Measurements from ENCODE around the gene SLC8A2. TPM values are rescaled to one million over a fixed set of nuclear protein-coding genes. Genes with fewer than 3 reads are reported as not detected.
"Not testable (repeated sequence)": the region's sequence is repeated elsewhere in the genome, so short reads cannot be mapped to it uniquely, and the experiment has no call there.

Gene SLC8A2
- total and polyA plus RNA-seq, 2 experiments from 2014 or later: 0.86 to 10.0 TPM

DNA sequence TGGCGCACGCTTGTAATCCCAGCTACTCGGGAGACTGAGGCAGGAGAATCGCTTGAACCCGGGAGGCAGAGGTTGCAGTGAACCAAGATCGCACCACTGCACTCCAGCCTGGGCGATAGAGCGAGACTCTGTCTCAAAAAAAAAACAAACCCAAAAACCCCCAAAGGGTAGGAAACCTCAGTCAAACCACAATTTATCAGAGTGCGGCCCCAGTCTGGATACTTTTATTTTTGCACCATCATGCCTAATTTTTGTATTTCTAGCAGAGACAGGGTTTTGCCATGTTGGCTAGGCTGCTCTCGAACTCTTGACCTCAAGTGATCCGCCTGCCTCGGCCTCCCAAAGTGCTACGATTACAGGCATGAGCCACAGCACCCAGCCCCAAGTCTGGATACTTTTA lies 14.5 kb upstream of the SLC8A2 start:
- not testable (repeated sequence) for H3K27ac ChIP-seq (ENCODE audit: low read depth); DNase-seq (ENCODE audit: low spot score); H3K4me2 ChIP-seq; H3K27ac Mint-ChIP-seq; H2AFZ ChIP-seq; H3K36me3 Mint-ChIP-seq (ENCODE audit: low read depth); H4K20me1 ChIP-seq (replicated peaks; ENCODE audit: insufficient read depth); H3K4me3 ChIP-seq; H3K4me1 ChIP-seq (ENCODE audit: insufficient read depth); H3K79me2 ChIP-seq (replicated peaks; ENCODE audit: insufficient read depth); H3K9me2 ChIP-seq (ENCODE audit: insufficient read depth); H3K9me3 Mint-ChIP-seq; H3K27me3 ChIP-seq (ENCODE audit: insufficient read depth); H3F3A ChIP-seq (replicated peaks; ENCODE audit: low read depth); H3K36me3 ChIP-seq (ENCODE audit: insufficient read depth); H3K4me3 Mint-ChIP-seq; ATAC-seq
- Mint-ChIP-seq H3K4me1 (peaks cover 16% of the 10 kb centered on the region; the same call in 2 of the 3 replicates), H3K27me3 (ENCODE audit: insufficient read depth, low read depth, poor library complexity) (peaks cover 15% of the 10 kb centered on the region)

- Histone ChIP-seq H3K4me2 (peak overlapping the region; percentile 78), H3K79me2 (replicated peaks; ENCODE audit: insufficient read depth) (no peaks in the 10 kb centered on the region), H3K36me3 (ENCODE audit: insufficient read depth) (no peaks in the 10 kb centered on the region), H3F3A (replicated peaks; ENCODE audit: low read depth) (peaks cover 12% of the 10 kb centered on the region; the same call in 1 of the 2 replicates), H3K27me3 (ENCODE audit: insufficient read depth) (peaks cover 8% of the 10 kb centered on the region), H3K4me3 (peak overlapping the region; percentile 67; the same call in 1 of the 2 replicates), H3K27ac (ENCODE audit: low read depth) (no peak overlapping the region), H3K9me2 (ENCODE audit: insufficient read depth) (peaks cover 4% of the 10 kb centered on the region; the same call in 1 of the 2 replicates), H2AFZ (no peak overlapping the region), H4K20me1 (replicated peaks; ENCODE audit: insufficient read depth) (no peaks in the 10 kb centered on the region), H3K4me1 (ENCODE audit: insufficient read depth) (no peaks in the 10 kb centered on the region; the same call in 1 of the 2 replicates)
- Mint-ChIP-seq H3K27me3 (ENCODE audit: insufficient read depth, low read depth, poor library complexity) (peaks cover 22% of the 10 kb centered on the region), H3K27ac (peak overlapping the region; percentile 99), H3K36me3 (ENCODE audit: low read depth) (no peaks in the 10 kb centered on the region), H3K4me1 (peaks cover 13% of the 10 kb centered on the region; the same call in 2 of the 3 replicates), H3K9me3 (no peaks in the 10 kb centered on the region), H3K4me3 (peak overlapping the region; percentile 92)
- no peak for ATAC-seq
- no peak for DNase-seq (ENCODE audit: low spot score)
- TF ChIP-seq POLR2AphosphoS5 (IDR thresholded peaks at IDR 0.05; ENCODE audit: low read depth) (no peak), EZH2phosphoT487 (IDR thresholded peaks at IDR 0.05; ENCODE audit: unreplicated experiment) (no peak), CTCF (conservative IDR thresholded peaks at IDR 0.05; ENCODE audit: low read depth in 2 of 2) (no peak), ZNF331 (CRISPR knock-in tag; IDR thresholded peaks at IDR 0.05; ENCODE audit: low read depth) (no peak), CREB1 (CRISPR knock-in tag; IDR thresholded peaks at IDR 0.05; ENCODE audit: low read depth) (no peak), ETS1 (IDR thresholded peaks at IDR 0.05) (no peak), ZNF114 (CRISPR knock-in tag; IDR thresholded peaks at IDR 0.05) (no peak), EZH2 (IDR thresholded peaks at IDR 0.05; ENCODE audit: low read depth, unreplicated experiment) (no peak), NANOG (IDR thresholded peaks at IDR 0.05; ENCODE audit: borderline replicate concordance) (no peak), REST (IDR thresholded peaks at IDR 0.05; ENCODE audit: unreplicated experiment) (no peak)
Measured at GRCh38 chr19:47485210-47485609, 13.5 kb upstream of the SLC8A2 start.
